ENCODE measurements around the gene FANCC.
"Not testable (repeated sequence)": the region's sequence is repeated elsewhere in the genome, so short reads cannot be mapped to it uniquely, and the experiment has no call there.

The FANCC gene

DNA sequence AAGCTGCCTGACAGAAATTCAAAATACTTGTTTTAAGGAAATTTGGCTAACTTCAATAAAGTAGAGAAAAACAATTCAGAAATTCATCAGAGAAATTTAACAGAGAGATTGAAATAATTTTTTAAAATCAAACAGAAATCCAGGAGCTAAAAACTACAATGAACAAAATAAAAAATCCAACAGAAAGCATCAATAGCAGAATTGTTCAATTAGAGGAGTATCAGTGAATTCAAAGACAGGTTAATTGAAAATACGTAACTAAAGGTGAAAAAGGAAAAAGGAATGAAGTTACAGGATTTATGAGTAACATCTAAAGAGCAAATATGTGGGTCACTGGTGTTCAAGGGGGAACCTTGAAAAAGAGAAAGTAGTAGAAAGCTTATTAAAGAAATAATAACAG is 36.8 kb downstream of the FANCC start:
- no peak for DNase-seq

DNA sequence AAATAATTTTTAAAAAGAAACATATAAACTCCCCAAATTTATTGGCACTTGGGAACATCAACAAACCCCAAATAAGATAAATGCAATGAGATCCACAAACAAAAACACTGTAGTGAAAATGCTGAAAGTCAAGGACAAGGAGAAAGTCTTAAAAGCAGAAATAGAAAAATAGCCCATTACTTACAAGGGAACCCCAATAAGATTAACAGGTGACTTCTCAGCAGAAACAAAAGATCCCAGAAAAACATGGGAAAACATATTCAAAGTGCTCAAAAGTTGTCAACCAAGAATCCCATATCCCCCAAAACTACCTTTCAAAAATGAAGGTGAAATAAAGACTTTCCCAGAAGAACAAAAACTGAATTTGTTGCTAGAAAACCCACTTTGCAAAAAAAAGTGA is 40.0 kb downstream of the FANCC start:
- DNase-seq = no peak

DNA sequence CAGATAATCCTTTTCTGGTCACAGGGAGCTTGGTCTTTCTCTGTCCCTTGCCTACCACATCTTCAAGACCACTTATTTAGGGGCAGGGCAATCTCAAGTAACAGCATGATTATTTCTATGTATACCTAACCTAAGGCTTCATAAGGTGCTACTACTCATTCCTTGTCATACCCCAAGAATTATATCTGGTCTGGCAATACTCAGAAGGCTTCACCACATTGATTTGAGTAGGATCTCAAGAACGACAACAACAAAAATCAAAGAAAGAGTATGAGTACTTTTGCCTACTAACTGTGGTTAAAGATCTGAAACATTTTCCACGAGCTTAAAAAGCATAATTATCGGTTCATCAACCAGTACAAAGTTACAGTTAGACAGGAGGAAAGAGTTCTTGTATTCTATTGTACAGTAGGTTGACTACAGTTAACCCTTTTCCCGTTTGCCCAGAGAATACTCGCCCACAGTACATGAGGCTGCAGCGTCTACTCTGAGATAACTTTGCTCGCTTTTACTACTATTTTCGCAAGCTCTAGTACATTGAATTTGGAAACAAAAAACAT is 41.0 kb downstream of the FANCC start:
- DNase-seq = no peak

DNA sequence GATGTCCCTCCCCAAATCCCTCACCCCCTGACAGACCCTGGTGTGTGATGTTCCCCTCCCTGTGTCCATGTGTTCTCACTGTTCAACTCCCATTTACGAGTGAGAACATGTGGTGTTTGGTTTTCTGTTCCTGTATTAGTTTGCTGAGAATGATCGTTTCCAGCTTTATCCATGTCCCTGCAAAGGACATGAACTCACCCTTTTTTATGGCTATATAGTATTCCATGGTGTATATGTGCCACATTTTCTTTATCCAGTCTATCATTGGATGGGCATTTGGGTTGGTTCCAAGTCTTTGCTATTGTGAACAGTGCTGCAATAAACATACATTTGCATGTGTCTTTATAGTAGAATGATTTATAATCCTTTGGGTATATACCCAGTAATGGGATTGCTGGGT is 43.3 kb downstream of the FANCC start:
- DNase-seq = not testable (repeated sequence)

DNA sequence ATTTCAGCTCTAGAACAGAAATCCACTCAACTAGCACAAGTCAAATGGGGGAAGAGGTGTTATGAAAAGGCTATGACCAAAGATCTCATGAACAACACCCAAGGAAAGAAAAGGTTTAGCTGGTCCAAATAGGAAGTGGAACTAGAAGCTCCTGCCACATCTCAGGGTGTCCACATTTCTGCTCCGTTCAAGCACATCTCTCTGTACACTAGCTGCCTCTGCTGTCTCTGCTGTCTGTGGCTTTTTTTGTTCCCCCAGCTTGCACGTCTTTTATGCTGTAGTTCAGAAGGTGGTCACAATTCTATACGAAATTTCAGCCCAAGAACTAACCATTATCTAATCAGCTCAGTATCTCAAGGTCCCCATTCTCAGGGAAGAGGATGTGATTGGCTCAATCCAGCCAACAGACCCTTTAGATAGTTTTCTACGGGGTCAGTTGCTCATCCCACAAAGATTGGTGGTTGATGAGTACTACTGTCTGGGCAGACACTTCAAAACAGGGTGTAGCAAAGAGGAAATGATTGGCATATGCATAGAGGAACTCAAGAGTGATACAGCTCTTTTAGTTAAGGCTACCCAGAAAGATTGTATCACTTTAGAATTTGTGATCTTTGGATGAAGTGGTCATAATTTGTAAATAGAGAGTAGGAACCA is 44.0 kb downstream of the FANCC start:
- DNase-seq = peak; percentile 20

DNA sequence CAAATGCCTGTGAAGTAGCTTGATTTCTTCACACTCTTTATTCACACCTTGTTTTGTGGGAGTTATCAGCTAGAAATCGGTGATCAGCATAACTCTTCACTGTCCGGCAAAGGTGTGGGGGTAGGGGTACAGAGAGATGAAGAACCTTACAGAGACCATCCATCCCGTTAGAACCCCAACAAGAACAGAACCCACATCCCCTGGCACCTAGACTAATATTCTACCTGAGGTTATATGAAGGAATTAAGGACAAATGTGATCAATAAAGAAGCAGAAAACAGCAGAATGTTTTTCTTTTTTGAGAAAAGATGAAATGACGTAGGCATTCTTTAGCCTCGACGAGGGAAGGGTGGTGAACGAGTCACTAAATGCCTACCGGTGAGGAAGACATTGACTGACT is 44.7 kb downstream of the FANCC start:
- DNase-seq = no peak

DNA sequence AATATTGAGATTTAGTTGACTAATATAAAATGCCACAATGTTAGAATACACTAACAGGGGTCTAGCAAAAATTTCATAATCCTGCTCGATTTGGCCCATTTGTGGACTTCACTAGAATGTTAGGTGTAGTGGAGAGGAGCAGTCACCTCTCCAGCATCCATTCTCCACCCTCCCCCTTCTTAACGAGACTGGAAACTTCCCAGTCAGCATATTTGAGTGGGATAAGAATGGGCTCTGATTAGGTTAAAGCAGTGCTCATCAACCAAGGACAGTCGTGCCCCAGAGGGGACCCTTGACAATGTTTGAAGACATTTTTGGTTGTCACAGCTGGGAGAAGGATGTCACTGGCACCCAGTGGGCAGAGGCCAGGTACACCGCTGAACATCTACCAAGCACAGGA is 46.7 kb downstream of the FANCC start:
- DNase-seq = no peak

DNA sequence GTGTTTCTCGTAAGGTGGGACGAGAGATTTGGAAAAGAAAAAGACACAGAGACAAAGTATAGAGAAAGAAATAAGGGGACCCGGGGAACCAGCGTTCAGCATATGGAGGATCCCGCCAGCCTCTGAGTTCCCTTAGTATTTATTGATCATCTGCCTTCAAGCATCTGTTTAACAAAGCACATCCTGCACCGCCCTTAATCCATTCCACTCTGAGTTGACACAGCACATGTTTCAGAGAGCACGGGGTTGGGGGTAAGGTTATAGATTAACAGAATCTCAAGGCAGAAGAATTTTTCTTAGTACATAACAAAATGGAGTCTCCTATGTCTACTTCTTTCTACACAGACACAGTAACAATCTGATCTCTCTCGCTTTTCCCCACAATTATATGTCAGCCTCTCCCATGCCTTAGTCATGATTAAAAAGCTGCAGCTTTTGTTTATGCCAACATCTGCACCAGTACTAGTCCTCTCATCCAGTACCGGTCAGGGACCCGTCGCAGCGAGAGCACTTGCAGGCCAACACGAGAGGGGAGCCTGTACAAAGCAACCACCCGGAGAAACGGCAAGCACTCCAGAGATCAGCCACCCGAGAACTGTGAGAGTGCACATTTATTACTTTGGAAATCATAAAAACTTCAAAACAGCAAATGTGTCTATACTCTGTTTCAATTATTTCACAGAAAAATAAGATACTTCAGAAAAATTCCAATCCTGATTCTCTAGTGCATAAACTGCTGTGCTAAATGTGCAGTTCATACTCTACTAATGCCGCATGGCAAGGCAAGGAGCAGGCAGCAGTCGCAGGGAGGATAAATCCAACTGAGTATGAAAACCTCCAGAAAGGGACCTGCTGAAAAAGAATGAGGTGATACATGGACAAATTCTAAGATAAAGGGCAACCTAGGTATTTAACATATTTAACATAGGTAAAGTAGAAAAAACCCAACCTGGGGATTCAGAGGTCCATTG is 47.4 kb downstream of the FANCC start:
- not testable (repeated sequence) for DNase-seq

DNA sequence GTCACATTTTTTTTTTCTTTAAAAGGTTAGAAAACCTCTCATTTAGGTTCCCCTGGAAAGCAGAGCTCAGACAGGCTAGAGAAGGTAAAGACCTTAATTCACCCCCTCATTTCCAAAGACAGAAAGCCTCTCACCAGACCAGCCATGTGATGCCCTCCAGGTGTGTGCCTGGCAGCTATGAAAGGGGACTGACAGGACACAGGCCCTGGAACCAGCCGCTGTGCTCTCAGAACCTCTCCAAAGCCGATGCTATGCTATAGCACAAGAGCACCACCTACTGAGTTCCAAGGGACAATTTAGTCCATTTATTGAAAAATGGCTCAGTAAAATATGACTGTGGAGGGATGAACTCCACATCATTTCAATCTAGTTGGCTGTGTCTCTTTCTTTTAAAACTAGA is 48.8 kb downstream of the FANCC start:
- DNase-seq = peak; percentile 18

DNA sequence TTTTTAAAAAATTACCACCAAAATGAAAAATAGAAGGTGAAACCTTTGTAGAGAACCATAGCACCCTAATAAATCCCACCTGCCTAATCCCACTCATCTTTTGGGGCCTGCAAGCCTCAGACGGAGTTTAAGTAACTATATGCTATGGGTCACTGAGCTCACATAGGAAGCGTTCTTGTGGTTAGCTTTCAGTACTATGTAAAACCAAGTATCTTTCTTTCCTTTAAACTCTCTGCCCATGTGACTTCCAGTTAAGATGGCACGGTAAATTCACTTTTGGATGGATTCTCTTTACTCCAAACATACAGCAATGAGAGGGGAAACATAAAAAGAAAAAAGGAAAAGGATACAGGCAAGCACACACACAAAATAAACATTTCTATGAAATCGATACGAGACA is 50.9 kb downstream of the FANCC start:
- peak; percentile 28 for DNase-seq

DNA sequence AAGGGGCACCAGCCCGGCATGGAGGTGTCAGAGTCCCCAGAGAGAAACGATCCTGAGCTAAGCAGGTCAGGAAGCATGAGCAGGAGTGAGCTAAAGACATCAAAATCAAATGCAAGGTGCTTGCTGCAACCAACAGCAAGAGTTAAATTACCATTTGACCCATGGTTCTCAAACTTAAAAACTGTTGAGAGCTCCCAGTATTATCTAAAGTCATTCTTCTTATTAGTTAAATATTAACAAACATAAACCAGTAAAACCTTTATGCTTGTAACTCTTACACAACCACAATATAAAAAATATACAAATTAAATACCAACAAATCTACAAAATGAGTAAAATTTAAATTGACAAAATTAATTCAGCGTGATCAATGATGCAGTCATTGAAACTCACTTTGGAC is 51.5 kb downstream of the FANCC start:
- DNase-seq = no peak

DNA sequence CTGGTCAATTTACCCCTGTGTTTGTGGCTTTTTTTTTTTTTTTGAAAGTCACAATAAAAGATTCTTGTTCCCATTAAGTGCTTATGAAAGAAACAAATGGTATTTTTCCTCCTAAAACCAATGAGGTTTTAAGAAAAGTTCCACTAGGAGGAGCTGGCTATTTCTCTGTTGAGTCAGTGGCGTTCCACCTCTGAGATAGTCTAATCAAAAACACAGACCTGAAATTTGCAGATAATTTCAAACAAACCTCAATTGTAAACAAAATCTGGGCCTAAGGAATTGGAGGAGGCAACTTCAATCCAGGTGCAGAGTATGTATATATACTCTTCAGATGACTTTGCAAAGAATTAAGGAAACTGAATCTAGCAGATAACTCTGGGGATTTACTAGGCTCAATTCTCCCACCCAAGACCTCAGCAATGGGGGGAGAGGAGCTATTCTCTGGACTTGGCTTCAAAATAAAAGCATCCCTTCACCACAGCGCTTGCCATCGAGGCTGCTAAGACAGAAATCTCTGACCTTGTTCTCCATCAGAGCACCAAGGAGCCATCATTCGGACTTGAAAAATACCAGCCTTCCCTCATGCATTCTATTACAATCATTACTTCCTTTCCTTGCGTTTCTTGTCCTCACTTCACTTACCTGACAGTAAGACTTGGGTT is 52.4 kb downstream of the FANCC start:
- DNase-seq = no peak

DNA sequence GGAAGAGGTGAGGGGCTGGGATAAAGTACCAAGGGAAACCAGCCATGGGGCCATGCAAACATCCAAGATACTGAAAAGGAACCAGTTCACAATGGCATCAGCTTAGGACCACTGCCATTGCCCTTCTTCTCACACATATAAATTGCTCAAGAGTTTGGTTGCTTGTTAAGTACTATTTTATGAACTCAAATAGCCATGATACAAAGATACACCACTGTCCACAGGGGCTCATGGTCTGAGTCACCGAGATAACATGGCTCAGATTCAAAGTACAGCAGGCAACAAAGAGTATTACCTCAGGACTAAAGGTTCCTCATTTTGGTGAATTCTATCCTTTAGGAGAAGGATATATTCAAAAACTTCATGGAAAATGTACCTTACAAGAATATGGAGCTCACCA is 55.6 kb downstream of the FANCC start:
- DNase-seq = no peak

DNA sequence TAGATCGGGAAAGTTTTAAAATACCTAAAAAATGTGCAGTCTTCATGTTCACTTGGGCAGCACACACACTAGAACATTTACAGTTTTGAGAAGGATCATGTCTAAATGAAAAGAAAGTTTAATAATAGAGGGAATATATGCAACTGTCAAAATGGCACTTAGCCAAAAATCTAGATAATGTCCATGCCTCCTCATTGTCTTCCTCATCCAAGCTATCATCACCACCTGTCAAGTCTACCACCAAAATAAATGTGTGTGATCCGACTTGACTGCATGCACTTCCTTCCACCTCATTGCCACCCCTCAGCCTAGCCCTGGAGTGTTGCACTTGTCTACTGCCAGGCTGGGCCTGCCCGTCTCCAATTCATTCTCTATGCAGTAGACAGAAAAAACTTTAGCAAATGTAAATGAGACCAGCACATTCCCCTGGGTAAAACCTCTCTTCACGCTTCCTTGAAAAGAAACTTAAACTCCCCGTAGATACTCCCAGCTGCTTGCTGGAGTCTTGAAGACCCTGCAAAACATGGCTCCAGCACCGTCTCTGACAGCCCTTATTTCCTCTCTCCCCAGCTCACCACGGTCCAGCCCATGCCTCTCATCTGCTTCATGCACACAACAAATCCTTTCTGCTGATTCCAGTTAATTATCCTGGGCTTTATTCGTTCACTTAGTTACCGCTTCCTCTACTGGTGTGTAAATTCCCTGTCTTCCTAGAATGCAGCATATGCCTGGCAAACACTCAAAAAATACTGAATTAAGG is 66.9 kb downstream of the FANCC start:
- no peak for DNase-seq

DNA sequence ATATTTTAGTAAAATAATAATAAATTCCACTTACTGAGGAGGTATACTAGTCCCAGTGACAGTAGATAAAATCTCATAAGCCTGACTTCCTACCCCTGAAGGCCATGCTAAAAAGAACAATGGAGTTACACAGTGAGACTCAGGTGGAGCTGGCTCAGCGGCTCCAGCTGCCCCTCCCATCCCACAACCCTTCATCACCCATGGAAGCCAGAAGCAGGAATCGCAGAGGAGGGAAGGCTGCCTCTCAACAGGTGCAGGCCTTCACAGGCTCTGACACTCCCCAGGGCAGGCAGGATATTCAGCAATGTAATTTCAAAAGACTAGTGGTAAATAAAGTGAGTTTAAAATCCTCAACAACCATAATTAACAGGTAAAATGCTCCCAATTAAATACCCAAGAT is 67.5 kb downstream of the FANCC start:
- DNase-seq = no peak

DNA sequence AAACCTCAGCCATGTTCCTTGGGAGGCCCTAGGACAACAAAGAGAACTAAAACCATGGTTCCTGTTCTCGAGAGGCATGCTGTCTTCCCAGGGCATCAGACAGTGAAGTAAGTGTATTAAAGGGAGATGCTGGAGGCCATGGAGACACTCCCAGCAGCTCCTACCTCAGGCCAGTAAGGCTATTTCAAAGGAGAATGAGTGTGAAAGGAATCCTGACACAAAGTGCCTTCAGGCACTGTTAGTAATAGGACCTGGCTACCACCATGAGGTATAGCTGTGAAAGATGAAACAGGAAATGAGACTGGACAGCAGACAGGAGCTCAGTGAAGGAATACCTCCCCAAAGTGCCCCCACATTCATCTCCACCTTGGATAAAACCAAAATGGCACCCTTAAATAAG is 71.0 kb downstream of the FANCC start:
- DNase-seq = no peak

DNA sequence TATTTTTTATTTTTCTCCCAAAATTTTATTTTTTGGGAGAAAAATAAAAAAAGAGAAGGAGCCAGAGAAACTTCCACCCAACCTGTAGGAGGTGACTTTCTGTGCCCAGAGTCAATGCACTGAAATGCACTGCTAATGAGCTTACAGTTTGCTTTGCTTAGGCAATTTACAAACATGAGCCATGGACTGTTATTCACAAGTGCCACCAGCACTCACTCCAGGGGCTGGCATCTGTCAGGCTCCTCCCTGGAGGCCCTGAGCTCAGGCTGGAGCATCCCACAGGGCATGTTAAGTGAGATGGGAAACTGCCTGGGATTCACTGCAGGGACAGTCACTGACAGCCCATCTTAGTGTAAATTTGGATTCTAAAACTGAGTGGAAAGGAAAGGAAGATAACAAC is 74.9 kb downstream of the FANCC start:
- no peak for DNase-seq

DNA sequence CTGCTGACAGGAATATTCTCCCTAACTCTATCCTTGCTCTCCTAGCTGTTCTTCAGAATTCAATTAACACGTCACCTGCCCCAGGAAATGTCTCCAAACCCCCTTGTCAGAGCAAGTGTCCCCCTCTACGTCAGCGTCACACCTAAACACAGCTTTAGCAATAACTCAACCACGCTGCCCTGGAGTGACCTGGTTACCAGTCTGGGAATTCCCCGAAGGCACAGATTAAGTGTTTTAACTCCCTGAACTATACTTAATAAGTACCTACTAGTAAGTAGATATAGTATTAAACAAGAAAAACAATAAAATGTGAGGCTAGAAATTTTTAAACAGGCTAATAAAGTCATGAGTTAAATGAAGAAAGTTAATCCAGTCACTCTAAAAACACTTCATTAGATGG is 78.4 kb downstream of the FANCC start:
- DNase-seq = no peak

DNA sequence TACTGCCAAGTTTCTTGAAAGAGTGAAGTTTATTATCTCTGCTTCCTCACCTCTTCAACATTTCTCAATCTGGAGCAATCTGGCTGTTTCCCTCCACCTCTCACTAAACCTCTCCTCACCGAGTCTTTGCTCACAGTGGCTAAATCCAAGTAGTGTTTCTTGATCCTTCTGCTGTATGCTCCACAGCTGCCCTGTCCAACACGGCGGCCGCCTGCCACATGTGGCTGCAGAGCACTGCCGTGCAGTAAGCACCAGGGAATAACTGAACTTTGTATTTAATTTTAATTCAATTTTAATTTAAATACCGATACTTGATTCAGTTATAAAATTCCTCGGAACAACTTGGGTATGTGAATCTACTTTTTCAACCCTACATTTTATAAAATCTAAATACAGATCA is 80.2 kb downstream of the FANCC start:
- no peak for DNase-seq

DNA sequence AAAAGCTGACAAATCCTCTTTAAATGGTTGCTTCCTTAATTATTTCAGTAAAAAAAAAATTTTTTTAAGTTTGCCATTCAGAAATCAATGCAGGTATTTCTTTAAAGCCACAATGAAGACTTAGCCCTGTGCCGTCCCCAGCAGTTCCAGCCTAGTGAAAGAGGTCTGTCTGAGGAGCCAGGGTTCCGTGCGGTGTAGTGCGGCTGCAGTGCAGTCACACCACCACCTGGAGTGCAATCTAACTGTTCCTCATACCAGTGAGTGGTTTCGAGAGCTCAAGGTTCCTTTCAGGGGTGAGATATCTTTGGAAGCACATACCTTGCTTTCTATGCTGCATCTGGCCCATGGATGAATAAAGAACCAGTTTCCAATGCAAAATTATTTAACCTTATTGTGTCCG is 87.5 kb downstream of the FANCC start:
- no peak for DNase-seq

DNA sequence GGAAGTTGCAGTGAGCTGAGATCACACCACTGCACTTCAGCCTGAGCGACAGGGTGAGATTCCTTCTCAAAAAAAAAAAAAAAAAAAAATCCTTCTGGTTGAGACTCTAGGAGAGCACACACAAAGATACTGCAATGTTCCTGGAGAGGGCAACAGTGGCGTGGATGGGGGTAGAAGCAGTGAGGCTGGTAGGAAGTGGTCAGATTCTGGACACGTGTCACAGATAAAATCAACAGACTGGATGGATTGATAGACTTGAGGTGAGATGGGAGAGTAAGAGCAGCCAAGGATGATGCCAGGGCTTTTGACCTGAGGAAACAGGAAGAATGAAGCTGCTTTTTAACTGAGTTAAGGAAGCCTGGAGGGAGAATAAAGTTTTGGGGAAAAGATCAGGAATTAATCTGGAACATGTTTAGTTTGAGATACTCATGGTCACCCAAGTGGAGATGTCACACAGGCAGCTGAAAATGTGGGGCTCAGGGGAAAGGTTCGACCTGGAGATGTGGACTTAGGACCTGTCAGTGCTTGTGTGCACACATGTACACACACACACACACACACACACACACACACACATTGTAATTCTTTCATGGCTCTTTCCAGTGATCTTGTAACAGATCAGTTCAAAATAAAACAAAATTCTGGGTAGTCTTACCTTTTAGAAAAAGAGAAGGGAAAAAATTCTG is 88.1 kb downstream of the FANCC start:
- DNase-seq = peak; percentile 44

DNA sequence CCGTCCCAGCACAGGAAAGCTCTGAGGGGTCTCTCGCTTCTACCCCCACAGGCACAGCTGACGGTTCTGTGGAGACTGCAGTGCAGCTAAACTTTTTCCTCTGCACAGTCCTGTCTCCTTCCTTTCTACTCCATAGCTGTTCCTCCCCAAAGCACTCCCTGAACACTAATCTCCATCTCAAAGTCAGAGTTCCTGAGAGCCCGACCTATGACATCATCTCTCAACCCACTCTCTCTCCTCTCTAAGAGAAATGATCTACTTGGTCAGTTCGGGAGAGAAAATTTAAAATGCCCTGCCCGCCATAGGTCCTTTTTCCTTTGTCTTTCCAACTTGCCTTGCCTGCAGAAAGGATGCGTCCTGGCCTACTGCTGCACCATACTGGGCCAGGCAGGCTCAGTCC is 90.6 kb downstream of the FANCC start:
- no peak for DNase-seq
